Measurements from ENCODE around the gene GIPC3. TPM values are rescaled to one million over a fixed set of nuclear protein-coding genes. Genes with fewer than 3 reads are reported as not detected.
A peak's percentile ranks its signal among the peaks of the same experiment; 100 is the strongest.
"Not testable (repeated sequence)": the region's sequence is repeated elsewhere in the genome, so short reads cannot be mapped to it uniquely, and the experiment has no call there.

GIPC3 gene
- total RNA-seq, 2 experiments from 2014 or later = 0.15 to 0.20 TPM

DNA sequence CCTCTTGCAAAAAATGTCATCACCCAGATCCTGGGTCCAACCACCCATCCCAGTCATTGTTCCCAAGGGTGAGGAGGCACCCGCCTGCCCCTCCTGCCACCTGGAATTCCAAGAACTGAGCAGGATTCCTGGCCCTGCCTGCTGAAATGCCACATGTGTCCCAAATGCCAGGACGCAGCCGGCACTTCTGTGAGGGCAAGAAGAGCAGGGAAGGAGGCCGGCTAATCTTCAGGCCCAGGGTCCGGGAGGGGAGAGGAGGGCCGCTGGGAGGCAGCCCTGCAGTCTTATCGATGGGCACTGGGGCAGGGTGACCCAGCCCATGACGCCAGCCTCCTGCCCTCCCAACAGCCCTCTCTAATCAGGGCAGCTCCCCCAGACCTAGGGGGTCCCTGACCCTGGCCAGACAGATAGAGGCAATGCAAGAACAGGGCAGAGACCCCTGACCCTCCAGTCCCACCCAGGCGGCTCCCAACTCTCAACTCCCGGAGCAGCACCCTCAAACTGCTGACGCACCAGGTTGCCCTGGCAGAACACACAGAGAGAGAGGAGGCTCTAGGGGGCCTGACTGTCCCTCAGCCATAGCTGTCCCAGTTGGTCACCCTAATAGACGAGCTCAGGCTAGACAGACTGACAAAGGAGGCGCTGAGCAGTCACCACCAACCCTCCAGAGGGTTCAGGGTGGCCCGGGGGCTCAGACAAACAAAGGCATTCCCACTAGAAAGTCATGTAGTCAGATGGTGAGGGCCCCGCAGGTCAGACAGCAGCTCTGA, 29.4 kb upstream of the GIPC3 start:
- Mint-ChIP-seq H3K4me1 (peaks cover 45% of the 10 kb centered on the region), H3K4me3 (peak overlapping the region; percentile 86), H3K27ac (peak overlapping the region; percentile 72), H3K9me3 (no peaks in the 10 kb centered on the region), H3K36me3 (ENCODE audit: low read depth) (peaks cover 7% of the 10 kb centered on the region), H3K27me3 (no peaks in the 10 kb centered on the region)
- ChIA-PET CTCF (interaction anchor here (0.9 to 5.3 kb wide), 2 partner anchors 10 to 20 kb away, joined by 3 to 40 read pairs; no protein-coding TSS in a partner anchor), POLR2A (interaction anchor here (1.0 to 5.7 kb wide), 8 partner anchors 9 to 430 kb away, joined by 3 to 42 read pairs (median 4); partner anchors contain the start of genes DOHH, EEF2, FZR1 and HMG20B)
- no peak for DNase-seq

DNA sequence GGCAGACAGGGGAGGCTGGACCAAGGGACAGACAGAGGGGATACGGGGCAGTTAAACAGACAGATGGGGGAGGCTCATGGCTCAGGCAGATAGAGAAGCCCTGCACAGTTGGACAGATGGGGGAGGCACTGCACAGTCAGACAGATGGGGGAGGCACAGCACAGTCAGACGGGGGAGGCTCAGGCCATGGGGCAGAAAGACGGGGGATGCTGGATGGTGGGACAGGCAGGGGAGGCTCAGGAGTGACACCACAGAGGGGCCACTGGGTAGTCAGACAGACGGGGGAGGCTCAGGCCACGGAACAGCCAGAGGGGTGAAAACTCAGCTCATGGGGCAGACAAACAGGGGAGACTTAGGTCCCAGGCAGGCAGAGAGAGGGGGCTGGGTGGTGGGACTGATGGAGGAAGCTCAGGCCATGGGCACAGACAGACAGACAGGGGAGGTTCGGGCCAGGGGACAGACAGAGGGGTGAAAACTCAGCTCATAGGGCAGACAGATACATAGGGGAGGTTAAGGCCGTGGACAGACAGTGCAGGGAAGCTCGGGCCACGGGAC, 28.8 kb upstream of the GIPC3 start:
- Mint-ChIP-seq H3K4me1 (peaks cover 43% of the 10 kb centered on the region), H3K36me3 (ENCODE audit: low read depth) (peaks cover 7% of the 10 kb centered on the region), H3K27me3 (no peaks in the 10 kb centered on the region), H3K9me3 (no peaks in the 10 kb centered on the region), H3K27ac (peak overlapping the region; percentile 73), H3K4me3 (peak overlapping the region; percentile 86)
- DNase-seq = no peak
- POLR2A ChIA-PET = interaction anchor here (0.6 to 5.7 kb wide), 10 partner anchors 9 to 429 kb away, joined by 3 to 42 read pairs (median 4); partner anchors contain the start of genes DOHH, EEF2, FZR1 and HMG20B
- CTCF ChIA-PET = interaction anchor here (0.9 to 5.3 kb wide), 2 partner anchors 11 to 19 kb away, joined by 3 to 40 read pairs; no protein-coding TSS in a partner anchor

DNA sequence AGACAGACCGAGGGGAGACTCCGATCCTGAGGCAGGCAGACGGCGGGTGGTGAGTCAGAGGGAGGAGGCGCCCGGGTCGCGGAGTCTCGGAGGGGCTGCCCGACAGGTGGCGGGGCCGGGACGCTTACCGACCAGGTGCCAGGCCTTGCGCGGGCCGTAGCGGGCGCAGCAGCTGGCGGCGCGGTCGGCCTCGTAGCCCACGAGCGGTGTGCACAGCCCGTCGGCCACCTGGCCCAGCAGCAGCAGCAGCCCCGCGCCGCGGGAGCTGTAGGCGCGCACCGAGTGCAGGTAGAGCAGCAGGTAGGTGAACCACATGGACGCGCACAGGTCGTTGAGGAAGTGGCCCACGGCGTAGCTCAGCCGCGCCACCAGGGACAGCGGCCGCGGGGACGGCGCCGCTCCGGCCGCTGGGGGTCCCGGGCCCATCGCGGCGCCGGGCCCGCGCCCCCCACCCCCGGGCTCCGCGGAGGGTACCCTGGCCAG, 28.3 kb upstream of the GIPC3 start:
- Mint-ChIP-seq H3K36me3 (ENCODE audit: low read depth) (peaks cover 7% of the 10 kb centered on the region), H3K27me3 (no peaks in the 10 kb centered on the region), H3K9me3 (no peaks in the 10 kb centered on the region), H3K4me1 (peaks cover 39% of the 10 kb centered on the region), H3K4me3 (peak overlapping the region; percentile 86), H3K27ac (peak overlapping the region; percentile 73)
- CTCF ChIA-PET = interaction anchor here (5.3 kb wide), 1 partner anchor 12 kb away, joined by 40 read pairs; no protein-coding TSS in a partner anchor
- DNase-seq = peak; percentile 62
- POLR2A ChIA-PET = interaction anchor here (0.6 to 5.7 kb wide), 12 partner anchors 10 to 429 kb away, joined by 3 to 42 read pairs (median 4); partner anchors contain the start of genes DOHH, EEF2, FZR1 and HMG20B

DNA sequence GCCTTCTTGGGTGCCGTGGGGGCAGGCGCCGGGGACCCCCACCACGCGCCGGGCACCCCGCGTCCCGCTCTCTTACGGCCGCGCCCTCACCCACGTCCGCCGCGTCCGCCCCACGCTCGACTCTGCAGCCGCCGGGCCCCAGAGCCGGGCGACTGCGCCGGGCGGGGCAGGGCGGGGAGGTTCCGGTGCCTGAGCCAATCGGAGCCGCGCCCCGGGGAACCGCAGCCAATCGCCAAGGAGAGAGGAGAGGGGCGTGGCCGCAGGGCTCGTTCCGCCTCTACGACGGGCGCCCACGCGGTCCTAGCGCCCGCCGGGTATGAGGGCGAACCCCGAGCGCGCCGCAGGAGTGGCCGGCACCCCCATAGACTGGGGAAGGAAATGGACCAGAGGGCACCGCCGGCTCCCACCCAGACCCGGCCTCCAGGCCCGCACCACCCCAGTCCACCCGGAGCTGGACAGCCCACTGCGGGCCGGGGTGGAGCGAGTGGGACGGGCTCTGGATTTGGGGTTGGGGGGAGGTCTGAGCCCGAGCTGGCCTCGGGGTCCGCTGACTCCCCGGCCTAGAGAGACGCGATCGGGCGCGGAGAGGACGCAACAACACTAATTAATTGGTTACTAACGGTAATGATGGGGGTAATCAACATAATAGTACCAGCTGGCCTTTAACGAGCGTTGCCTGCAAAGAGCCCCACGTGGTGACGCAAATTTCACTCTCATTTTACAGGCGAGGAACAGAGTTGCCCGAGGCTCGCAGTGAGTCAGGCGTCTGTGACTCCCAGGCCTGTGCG, 27.6 kb upstream of the GIPC3 start, which contains the start of gene MFSD12:
MFSD12 (minus strand) TSS at position 126 of the 788 bp plus-strand sequence. CDS start 183 bp downstream, outside the sequence.
- peak within 1 kb of the TSS; percentile 86 for H3K4me3 Mint-ChIP-seq
- H3K9me3 Mint-ChIP-seq = no peaks in the 10 kb centered on the region
- peak within 1 kb of the TSS; percentile 73 for H3K27ac Mint-ChIP-seq
- CTCF ChIA-PET = interaction anchor here (0.6 to 5.3 kb wide), 3 partner anchors 10 to 43 kb away, joined by 3 to 40 read pairs (median 5); no protein-coding TSS in a partner anchor
- no peaks in the 10 kb centered on the region for H3K27me3 Mint-ChIP-seq
- H3K4me1 Mint-ChIP-seq = peaks cover 37% of the 10 kb centered on the region
- H3K36me3 Mint-ChIP-seq (ENCODE audit: low read depth) = peaks cover 7% of the 10 kb centered on the region
- POLR2A ChIA-PET = interaction anchor here (0.6 to 5.7 kb wide), 9 partner anchors 11 to 428 kb away, joined by 3 to 42 read pairs (median 4); partner anchors contain the start of genes DOHH, EEF2, FZR1 and HMG20B
- DNase-seq = peak; percentile 94

DNA sequence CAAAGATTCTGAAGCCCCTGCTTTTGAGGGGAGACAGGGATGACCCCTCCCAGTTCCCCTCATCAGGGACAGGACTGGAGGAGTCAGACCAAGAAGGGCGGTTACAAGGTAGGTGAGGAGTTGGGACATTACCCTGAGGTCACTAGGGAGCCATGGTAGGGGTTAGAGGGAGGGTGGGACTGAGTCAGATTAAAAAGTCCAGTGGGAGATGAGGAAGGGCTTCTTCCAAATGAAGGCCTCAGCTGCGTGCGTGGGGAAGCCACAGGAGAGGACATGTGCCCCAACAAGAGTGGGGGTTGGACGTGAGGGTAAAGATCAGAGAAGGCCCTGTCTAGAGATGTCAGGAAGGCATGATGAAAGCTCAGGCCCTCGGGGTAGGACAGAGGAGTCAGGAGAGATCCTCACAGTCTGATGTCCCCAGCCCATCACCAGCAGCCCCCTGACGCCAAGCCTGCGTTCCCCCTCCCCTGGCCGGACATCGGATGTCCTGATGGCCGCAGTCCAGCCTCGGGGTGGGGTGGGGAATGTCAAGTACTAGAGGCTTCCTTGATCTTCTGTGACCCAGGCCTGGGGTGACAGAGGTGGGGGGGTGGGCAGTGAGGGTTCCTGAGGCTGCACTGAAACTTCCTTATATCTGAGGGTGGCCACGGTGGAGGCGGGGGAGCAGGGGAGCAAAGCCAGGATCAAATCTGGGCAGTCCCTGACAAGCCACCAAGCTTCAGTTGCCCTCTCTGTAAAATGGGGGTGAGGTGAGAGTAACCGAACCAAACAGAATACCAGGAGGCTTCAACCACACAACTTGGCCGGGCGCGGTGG, 21.4 kb upstream of the GIPC3 start:
- Mint-ChIP-seq H3K36me3 (ENCODE audit: low read depth) (no peaks in the 10 kb centered on the region), H3K27me3 (no peaks in the 10 kb centered on the region), H3K9me3 (no peaks in the 10 kb centered on the region), H3K27ac (no peak overlapping the region), H3K4me1 (no peaks in the 10 kb centered on the region), H3K4me3 (no peak overlapping the region)
- POLR2A ChIA-PET = no interaction called here
- DNase-seq = no peak
- CTCF ChIA-PET = no interaction called here

DNA sequence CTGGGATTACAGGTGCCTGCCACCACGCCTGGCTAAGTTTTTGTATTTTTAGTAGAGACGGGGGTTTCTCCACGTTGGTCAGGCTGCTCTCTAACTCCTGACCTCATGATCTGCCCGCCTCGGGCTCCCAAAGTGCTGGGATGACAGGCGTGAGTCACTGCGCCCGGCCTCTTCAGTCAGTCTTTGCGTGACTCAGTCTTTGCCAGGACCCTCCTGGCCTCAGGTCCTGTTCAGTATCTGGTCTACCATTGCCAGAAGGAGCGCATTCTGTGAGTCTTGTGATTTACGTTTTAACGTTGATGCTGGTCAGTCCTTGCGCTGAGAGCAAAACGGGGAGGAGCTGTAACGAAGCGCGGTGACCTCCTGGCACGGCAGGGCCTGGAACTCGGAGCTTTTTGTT, 20.1 kb upstream of the GIPC3 start:
- Mint-ChIP-seq H3K27me3 (no peaks in the 10 kb centered on the region), H3K27ac (no peak overlapping the region), H3K9me3 (no peaks in the 10 kb centered on the region), H3K4me1 (no peaks in the 10 kb centered on the region), H3K36me3 (ENCODE audit: low read depth) (no peaks in the 10 kb centered on the region), H3K4me3 (no peak overlapping the region)
- ChIA-PET POLR2A (no interaction called here), CTCF (no interaction called here)
- no peak for DNase-seq

DNA sequence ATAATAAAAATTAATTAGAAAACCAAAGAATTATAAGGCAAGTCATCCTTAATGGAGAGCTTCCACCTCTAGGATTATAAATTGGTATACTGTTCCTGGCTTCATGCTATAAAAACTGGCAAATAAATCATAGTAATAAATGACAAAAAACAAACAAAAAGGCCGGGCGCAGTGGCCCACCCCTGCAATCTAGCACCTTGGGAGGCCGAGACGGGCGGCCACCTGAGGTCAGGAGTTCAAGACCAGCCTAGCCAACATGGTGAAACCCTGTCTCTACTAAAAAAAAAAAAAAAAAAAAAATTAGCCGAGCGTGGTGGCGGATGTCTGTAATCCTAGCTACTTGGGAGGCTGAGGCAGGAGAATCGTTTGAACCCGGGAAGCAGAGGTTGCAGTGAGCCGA, 15.2 kb upstream of the GIPC3 start:
- H3K27ac Mint-ChIP-seq; DNase-seq; H3K4me3 Mint-ChIP-seq; H3K36me3 Mint-ChIP-seq (ENCODE audit: low read depth); H3K27me3 Mint-ChIP-seq; H3K9me3 Mint-ChIP-seq; CTCF ChIA-PET: not testable (repeated sequence)
- peaks cover 12% of the 10 kb centered on the region for H3K4me1 Mint-ChIP-seq
- POLR2A ChIA-PET = interaction anchor here (0.7 to 1.5 kb wide), 2 partner anchors 13 to 843 kb away, joined by 3 to 4 read pairs; no protein-coding TSS in a partner anchor

DNA sequence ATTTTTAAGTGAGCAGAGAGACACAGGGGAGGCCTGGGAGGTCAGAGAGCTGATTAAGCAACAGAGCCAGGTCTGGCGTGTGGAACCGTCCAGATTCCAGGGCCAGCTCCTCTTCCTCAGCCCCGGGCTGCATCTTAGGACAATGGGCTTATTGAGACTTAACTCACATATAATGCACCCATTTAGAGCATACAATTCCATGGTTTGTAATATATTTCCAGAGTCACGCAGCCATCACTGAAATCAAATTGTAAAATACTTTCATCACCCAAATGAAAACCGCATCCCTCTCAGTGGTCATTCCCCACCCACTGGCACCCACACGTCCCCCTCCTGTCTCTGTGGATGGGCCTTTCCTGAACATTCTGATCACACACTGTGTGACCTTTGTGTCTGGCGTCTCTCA, 14.7 kb upstream of the GIPC3 start:
- CTCF ChIA-PET = no interaction called here

DNA sequence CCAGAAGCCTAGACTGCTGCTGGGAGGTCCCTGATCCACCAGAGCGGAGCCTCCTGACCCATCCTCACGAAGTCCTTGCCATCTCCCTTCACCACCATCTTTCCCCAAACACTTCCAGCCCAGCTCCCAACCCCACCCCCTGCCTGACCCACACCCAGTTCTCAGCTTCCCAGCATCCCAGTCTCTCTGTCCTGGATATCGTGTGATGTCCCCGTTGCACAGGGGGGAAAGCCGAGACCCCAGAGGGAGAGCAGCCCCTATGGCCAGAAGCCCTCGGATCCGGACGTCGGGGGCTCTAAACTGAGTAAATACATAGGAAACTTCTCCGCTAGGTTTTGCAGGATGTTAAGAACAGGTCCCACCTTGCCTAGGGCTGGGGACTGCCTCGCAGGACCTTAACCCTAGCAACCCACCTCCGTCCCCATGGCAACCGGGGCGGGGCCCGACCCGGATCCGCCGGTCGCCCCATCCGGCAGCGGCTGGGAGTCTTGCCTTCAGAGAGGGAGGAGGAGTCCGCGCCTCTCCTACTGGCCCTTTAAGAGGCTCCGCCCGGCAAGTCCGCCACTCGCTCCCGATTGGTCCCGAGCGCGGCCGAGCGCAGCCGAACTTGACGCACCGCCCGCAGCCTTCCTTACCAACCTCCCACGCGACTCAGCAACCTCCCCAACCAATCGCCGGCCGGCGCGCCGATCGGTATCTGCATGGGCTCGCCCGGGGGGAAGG, 13.0 kb upstream of the GIPC3 start:
- Mint-ChIP-seq H3K4me3 (peak overlapping the region; percentile 77), H3K27ac (peak overlapping the region; percentile 56), H3K9me3 (no peaks in the 10 kb centered on the region), H3K4me1 (peaks cover 12% of the 10 kb centered on the region), H3K36me3 (ENCODE audit: low read depth) (peaks cover 13% of the 10 kb centered on the region), H3K27me3 (no peaks in the 10 kb centered on the region)
- ChIA-PET CTCF (interaction anchor here (0.6 kb wide), 1 partner anchor 15 kb away, joined by 3 read pairs; no protein-coding TSS in a partner anchor), POLR2A (interaction anchor here (0.6 to 1.6 kb wide), 3 partner anchors 14 to 27 kb away, joined by 3 to 6 read pairs (median 3); partner anchors contain the start of gene MFSD12)
- DNase-seq = peak; percentile 100

More for the DNA sequence above, 14.7 kb upstream of the GIPC3 start:
- peaks cover 11% of the 10 kb centered on the region for H3K36me3 Mint-ChIP-seq (ENCODE audit: low read depth)
- peaks cover 12% of the 10 kb centered on the region for H3K4me1 Mint-ChIP-seq
- no peak for DNase-seq
- H3K9me3 Mint-ChIP-seq = no peaks in the 10 kb centered on the region
- no peaks in the 10 kb centered on the region for H3K27me3 Mint-ChIP-seq
- H3K27ac Mint-ChIP-seq = no peak overlapping the region
- POLR2A ChIA-PET = interaction anchor here (0.7 to 1.5 kb wide), 2 partner anchors 14 to 843 kb away, joined by 3 to 4 read pairs; no protein-coding TSS in a partner anchor
- no peak overlapping the region for H3K4me3 Mint-ChIP-seq

DNA sequence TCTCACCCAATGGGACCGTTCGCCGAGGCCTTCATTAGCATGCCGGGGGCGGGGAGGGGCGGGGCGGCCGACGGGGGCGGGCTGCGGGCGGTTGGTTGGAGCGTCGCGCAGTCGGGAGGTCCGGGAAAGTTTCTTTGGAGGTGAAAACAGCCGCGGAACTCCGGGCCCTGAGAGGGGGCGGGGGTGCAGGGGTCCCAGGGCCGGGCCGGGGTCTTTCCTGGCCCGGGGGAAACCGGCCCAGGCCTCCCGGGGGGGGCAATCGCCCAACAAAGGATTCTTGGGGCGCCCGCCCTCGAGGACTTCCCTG, 12.5 kb upstream of the GIPC3 start, which contains the start of gene HMG20B:
HMG20B (plus strand) TSS at position 90 of the 307 bp plus-strand sequence. CDS start 366 bp downstream, outside the sequence.
- no peak for DNase-seq
- peak within 1 kb of the TSS; percentile 77 for H3K4me3 Mint-ChIP-seq
- H3K9me3 Mint-ChIP-seq = no peaks in the 10 kb centered on the region
- peaks cover 13% of the 10 kb centered on the region for H3K36me3 Mint-ChIP-seq (ENCODE audit: low read depth)
- POLR2A ChIA-PET = interaction anchor here (1.1 to 1.5 kb wide), 2 partner anchors 16 to 18 kb away, joined by 5 to 6 read pairs; partner anchors contain the start of gene MFSD12
- no peaks in the 10 kb centered on the region for H3K27me3 Mint-ChIP-seq
- peaks cover 12% of the 10 kb centered on the region for H3K4me1 Mint-ChIP-seq
- peak within 1 kb of the TSS; percentile 61 for H3K27ac Mint-ChIP-seq
- CTCF ChIA-PET = no interaction called here

Data from activated CD4-positive, alpha-beta memory T cell treated with anti-CD3 and anti-CD28 coated beads, Interleukin-2, amount 10 ng/mL, durations not matched to agents 7 days and 5 days (primary cell).